Esophagus squamous epithelium (tissue), 4 donors: ENCODE measurements around the gene FBXL12.

Source experiments
- CTCF ChIP-seq, 6 experiments: fragments of 450-650 bp in 4 of 6; fragments of 200-600 bp in 2 of 6; sonication (generic) in 2 of 6; IDR thresholded peaks; one replicate each; pipeline ENCODE4 v1.5.1; 2016 to 2019; ENCODE audit warnings: antibody characterized with exemption in 6 of 6, mild to moderate bottlenecking in 4 of 6, moderate library complexity in 4 of 6
- POLR2A ChIP-seq, 4 donors: fragments of 450-650 bp; IDR thresholded peaks; one replicate each; pipeline ENCODE4 v1.6.1; 2017; ENCODE audit warnings: antibody characterized with exemption in 4 of 4, mild to moderate bottlenecking in 4 of 4, moderate library complexity in 3 of 4

- TF ChIP-seq CTCF (IDR thresholded peaks at IDR 0.05) (no peak), POLR2A (IDR thresholded peaks at IDR 0.05) (no peak)
Measured at GRCh38 chr19:9799162-9799561, 19.7 kb downstream of the FBXL12 start.
